ENCODE data around the gene KLRC3. TPM values are rescaled to one million over a fixed set of nuclear protein-coding genes. Genes with fewer than 3 reads are reported as not detected.
"Not testable (repeated sequence)": the region's sequence is repeated elsewhere in the genome, so short reads cannot be mapped to it uniquely, and the experiment has no call there.

Gene KLRC3
- total RNA-seq, 1 donor from 2014 or later = not detected

- intact Hi-C loops (cut with DNase I) = no loop called here
- TF ChIP-seq CTCF (IDR thresholded peaks at IDR 0.05) = no peak
- no peaks in the 10 kb centered on the region for H3K36me3 ChIP-seq
- DNase-seq (ENCODE audit: low spot score in 2 of 2) = no peak
- H3K9me3 ChIP-seq = no peaks in the 10 kb centered on the region
- H3K4me3 ChIP-seq = no peak overlapping the region
- no peaks in the 10 kb centered on the region for H3K27me3 ChIP-seq
- H3K4me1 ChIP-seq = no peaks in the 10 kb centered on the region
- no peak overlapping the region for H3K27ac ChIP-seq
These were observed 47.8 kb downstream of the KLRC3 start for GRCh38 chr12:10372559-10372958.

DNA sequence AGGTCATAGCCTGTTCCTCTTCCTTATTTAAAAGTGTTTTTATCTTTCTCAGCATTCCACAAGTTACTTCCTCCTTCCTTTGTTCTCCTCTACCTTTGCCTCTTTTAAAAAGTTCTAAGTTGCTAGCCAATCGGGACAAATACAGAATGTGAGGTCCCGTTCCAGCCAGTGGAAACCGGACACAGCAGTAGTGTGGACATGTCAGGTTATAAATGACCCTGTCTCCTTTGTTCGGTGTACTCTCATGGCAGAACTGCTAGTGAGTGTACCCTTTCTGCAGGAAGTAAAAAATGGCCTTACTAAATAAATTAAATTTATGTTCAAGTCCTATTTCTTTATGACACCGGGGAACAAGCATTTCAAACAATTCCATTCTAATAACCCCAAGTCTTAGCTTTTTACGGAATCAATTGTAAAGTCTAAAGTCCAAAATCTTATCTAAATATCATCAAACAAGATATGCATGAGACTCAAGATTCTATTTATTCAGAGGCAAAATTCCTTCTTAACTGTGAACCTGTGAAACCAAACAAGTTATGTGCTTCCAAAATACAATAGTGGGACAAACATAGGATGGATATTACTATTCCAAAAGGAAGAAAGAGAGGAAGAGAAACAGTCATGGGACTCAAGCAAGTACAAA, 48.4 kb downstream of the KLRC3 start:
- intact Hi-C loops (cut with DNase I); H3K4me1 ChIP-seq; H3K27ac ChIP-seq; H3K36me3 ChIP-seq; H3K27me3 ChIP-seq; DNase-seq (ENCODE audit: low spot score in 2 of 2); H3K4me3 ChIP-seq; H3K9me3 ChIP-seq: not testable (repeated sequence)

GRCh38 chr12:10369557-10370415, 50.6 kb downstream of the KLRC3 start:
- Histone ChIP-seq H3K4me3 (no peak overlapping the region), H3K4me1 (peaks cover 6 to 10% of the 10 kb centered on the region in 2 donors), H3K27me3 (no peaks in the 10 kb centered on the region), H3K9me3 (no peaks in the 10 kb centered on the region), H3K36me3 (no peaks in the 10 kb centered on the region), H3K27ac (no peak overlapping the region)
- intact Hi-C loops (cut with DNase I) = loop anchor here (10.0 kb wide), 2 partner anchors 215 to 805 kb away; partner anchors contain the start of gene SMIM10L1
- TF ChIP-seq CTCF (IDR thresholded peaks at IDR 0.05) = no peak
- no peak for DNase-seq (ENCODE audit: low spot score in 2 of 2)

GRCh38 chr12:10368206-10369171, 51.9 kb downstream of the KLRC3 start:
- Histone ChIP-seq H3K9me3 (no peaks in the 10 kb centered on the region), H3K36me3 (no peaks in the 10 kb centered on the region), H3K27me3 (no peaks in the 10 kb centered on the region), H3K4me3 (no peak overlapping the region), H3K27ac (peak overlapping the region in 1 of 2 donors; percentile 45), H3K4me1 (peaks cover 10% of the 10 kb centered on the region in 2 donors)
- TF ChIP-seq CTCF (IDR thresholded peaks at IDR 0.05) = no peak
- no peak for DNase-seq (ENCODE audit: low spot score in 2 of 2)
- intact Hi-C loops (cut with DNase I) = loop anchor here (10.0 kb wide), 2 partner anchors 214 to 806 kb away; partner anchors contain the start of gene SMIM10L1

DNA sequence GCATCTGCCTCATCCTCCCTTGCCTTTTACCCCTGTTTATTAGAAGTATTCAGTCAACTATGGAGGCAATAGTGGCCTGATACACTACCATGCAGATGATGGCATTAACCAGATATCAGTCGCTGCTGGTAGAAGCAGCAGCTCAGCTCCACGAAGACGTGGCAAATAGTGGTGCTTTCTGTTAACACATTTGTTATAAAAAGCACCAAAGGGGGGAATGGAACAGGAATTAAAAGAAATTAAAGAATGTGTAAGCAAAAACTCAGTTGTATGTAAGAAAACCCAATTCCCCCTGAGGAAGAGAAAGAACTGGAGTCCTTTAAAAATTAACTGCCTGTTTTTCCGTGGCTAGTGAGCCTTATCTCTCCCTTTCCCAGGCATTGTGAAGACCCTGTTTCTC, 52.7 kb downstream of the KLRC3 start:
- H3K4me3 ChIP-seq; H3K36me3 ChIP-seq; DNase-seq (ENCODE audit: low spot score in 2 of 2); H3K9me3 ChIP-seq; H3K27me3 ChIP-seq: not testable (repeated sequence)
- Histone ChIP-seq H3K4me1 (peaks cover 10% of the 10 kb centered on the region in 2 donors), H3K27ac (peak overlapping the region in 1 of 2 donors; percentile 7)
- intact Hi-C loops (cut with DNase I) = loop anchor here (10.0 kb wide), 2 partner anchors 213 to 807 kb away; partner anchors contain the start of gene SMIM10L1

- DNase-seq (ENCODE audit: low spot score in 2 of 2) = no peak
- intact Hi-C loops (cut with DNase I) = loop anchor here (10.0 kb wide), 2 partner anchors 212 to 808 kb away; partner anchors contain the start of gene SMIM10L1
- TF ChIP-seq CTCF (IDR thresholded peaks at IDR 0.05) = peak in 1 of 3 experiments; percentile 35
- Histone ChIP-seq H3K27me3 (no peaks in the 10 kb centered on the region), H3K4me3 (no peak overlapping the region), H3K36me3 (no peaks in the 10 kb centered on the region), H3K27ac (peak overlapping the region; percentile 88 to 90), H3K4me1 (peaks cover 10% of the 10 kb centered on the region in 2 donors), H3K9me3 (no peaks in the 10 kb centered on the region)
These were observed 53.5 kb downstream of the KLRC3 start for GRCh38 chr12:10366875-10367274.

Measured in ascending aorta (tissue), 2 donors.